Duodenal mucosa (tissue), 2 donors: ENCODE results near the gene PGA3.
"Not testable (repeated sequence)": the region's sequence is repeated elsewhere in the genome, so short reads cannot be mapped to it uniquely, and the experiment has no call there.

Experiments used
- H3K27ac ChIP-seq: one replicate; pipeline ENCODE4 v1.7.0; 2013; ENCODE audit warnings: low read depth, low read length
- H3K27me3 ChIP-seq, 2 donors: one replicate each; pipeline ENCODE4 v1.7.0; 2013; ENCODE audit warnings: low read length in 2 of 2, control low read depth in 1 of 2; ENCODE audit not compliant: insufficient read depth in 2 of 2, control insufficient read depth in 1 of 2
- H3K36me3 ChIP-seq, 2 donors: one replicate each; pipeline ENCODE4 v1.7.0; 2013; ENCODE audit warnings: low read length in 2 of 2, control low read depth in 1 of 2; ENCODE audit not compliant: insufficient read depth in 2 of 2, control insufficient read depth in 1 of 2
- H3K4me1 ChIP-seq, 2 donors: one replicate each; pipeline ENCODE4 v1.7.0; 2013; ENCODE audit warnings: low read length in 2 of 2, control low read depth in 1 of 2; ENCODE audit not compliant: insufficient read depth in 2 of 2, control insufficient read depth in 1 of 2
- H3K4me3 ChIP-seq, 2 donors: one replicate each; pipeline ENCODE4 v1.7.0; 2013; ENCODE audit warnings: low read length in 2 of 2, low read depth in 1 of 2
- H3K9ac ChIP-seq, 2 donors: one replicate each; pipeline ENCODE4 v1.7.0; 2013; ENCODE audit warnings: low read length in 2 of 2, low read depth in 1 of 2
- H3K9me3 ChIP-seq, 2 donors: one replicate each; pipeline ENCODE4 v1.7.0; 2013; ENCODE audit warnings: low read length in 2 of 2, control low read depth in 1 of 2; ENCODE audit not compliant: control insufficient read depth in 1 of 2

PGA3 gene

DNA sequence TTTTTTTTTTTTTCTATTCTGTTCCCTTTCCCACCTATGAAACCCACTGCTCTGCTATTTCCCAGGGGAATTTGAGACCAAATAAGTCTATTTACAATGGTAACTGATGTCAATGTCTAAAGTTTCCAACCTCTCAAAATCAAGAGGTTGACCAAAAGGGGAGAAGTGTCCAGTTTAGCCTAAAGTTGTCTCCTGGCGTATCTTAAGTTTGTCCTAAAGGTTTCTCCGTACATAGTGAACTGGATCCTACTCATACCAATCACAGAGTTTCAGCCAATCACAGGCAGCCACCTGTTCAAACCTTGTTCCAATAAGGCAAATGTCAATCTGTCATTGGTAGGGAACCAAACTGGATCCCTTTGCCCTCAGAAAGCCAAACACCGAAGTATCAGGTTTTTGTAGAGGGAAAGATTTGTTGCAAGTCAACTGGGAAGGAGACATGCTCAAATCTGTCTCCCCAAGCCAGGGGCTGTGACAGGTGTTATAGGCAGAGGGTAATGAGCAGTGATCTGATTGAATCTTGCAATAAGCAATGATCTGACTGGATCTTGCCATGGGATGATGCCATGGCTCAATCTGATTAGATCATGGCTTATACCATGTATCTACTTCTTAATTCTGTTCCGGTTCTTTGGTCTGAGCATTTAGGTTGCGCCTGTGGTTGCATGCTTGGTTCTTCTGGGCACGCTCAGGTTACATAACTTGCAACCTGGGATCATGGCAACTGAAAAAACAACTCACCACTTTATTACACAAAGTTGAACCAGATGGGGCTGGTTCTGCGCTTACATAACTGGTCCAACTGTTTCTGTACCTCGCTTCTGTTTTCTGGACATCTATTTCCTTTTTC lies 41.0 kb upstream of the PGA3 start:
- Histone ChIP-seq H3K27ac (no peak overlapping the region), H3K4me1 (peaks cover 31 to 35% of the 10 kb centered on the region in 2 donors)

GRCh38 chr11:61163021-61163420 lies 40.3 kb upstream of the PGA3 start:
- no peak overlapping the region for H3K27ac ChIP-seq
- no peak overlapping the region for H3K4me3 ChIP-seq
- H3K9me3 ChIP-seq = no peaks in the 10 kb centered on the region
- no peaks in the 10 kb centered on the region for H3K27me3 ChIP-seq
- peaks cover 31 to 35% of the 10 kb centered on the region in 2 donors for H3K4me1 ChIP-seq
- no peak overlapping the region for H3K9ac ChIP-seq
- no peaks in the 10 kb centered on the region for H3K36me3 ChIP-seq

More for the DNA sequence above, 41.0 kb upstream of the PGA3 start:
- Histone ChIP-seq H3K27me3 (no peaks in the 10 kb centered on the region), H3K4me3 (peak overlapping the region; percentile 87 to 91), H3K9ac (peak overlapping the region; percentile 78 to 82), H3K9me3 (no peaks in the 10 kb centered on the region), H3K36me3 (no peaks in the 10 kb centered on the region)

DNA sequence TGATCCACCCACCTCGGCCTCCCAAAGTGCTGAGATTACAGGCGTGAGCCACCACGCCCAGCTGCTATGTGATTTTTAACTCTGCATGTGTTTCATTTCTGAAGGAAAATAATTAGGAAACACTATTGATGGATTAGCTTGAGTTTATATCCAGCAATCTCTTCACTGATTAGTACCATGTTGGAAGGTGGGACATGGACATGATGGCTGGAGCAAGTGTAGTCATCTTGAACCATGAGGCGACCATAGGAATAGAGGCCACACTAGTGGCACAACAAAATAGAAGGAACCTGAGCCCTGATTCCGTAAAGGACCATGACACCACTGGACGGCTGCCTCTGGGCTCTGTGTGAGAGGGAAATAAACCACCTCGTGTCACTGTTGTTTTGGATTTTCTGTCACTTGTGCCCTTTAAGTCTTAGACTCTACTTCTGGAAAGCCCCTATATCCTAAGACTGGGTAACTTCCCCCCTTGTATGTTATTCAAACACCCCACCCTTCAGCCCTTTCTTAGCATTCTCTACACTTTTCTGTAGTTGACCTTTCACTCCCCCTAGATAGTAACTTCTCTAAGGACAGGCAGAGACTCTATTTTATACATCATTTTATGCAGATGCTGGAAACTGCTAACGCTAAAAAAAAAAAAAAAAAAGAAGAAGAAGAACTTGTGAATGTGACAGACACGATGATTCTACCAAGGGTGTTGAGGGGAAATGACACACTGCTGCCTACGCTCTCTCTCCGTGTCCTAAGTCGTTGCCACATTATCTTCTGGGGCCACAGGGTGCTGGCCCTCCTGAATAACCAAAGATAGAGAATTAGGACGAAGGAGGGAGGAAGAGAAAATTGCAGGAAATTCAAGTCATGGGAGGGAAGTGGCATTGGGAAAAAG lies 39.4 kb upstream of the PGA3 start:
- Histone ChIP-seq H3K36me3 (no peaks in the 10 kb centered on the region), H3K27me3 (no peaks in the 10 kb centered on the region), H3K4me3 (no peak overlapping the region), H3K27ac (no peak overlapping the region), H3K9ac (no peak overlapping the region), H3K9me3 (no peaks in the 10 kb centered on the region), H3K4me1 (peaks cover 25 to 28% of the 10 kb centered on the region in 2 donors)

DNA sequence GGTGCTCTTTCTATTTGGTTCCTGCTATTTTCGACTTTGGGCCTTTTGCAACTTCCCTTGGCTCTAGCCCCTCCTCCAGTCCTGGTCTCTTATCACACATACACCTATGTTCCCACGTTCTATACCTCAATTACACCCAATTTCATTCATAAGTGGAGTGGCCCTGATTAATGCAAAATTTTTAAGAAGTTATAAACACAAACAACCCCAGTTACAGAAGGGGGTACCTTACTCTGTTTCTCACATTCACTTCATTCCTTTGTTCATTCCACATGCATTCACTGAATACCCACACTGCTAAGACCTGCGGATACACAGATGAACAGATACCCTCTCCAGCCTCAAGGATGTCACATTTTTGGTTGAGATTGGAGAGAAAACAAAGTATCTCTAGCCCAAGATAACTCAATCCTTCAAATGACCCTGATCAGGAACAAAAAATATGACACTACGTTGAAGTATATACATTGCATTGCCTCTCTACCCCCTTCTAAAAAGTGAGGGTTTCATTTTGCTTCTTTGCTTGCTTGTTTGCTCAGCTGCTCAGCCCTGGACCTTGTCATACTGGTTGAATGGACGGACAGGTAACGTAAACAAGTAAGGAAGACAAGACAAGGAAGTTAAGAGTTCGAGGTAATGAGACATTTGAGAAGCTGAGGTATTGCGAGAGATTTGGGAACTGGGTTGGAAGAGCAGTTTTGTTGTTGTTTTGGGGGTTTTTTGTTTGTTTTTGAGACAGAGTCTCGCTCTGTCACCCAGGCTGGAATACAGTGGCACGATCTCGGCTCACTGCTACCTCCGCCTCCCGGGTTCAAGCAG lies 38.5 kb upstream of the PGA3 start:
- Histone ChIP-seq H3K27me3 (no peaks in the 10 kb centered on the region), H3K36me3 (no peaks in the 10 kb centered on the region), H3K27ac (no peak overlapping the region), H3K9me3 (no peaks in the 10 kb centered on the region), H3K4me3 (no peak overlapping the region), H3K9ac (peak overlapping the region in 1 of 2 donors; percentile 18), H3K4me1 (peaks cover 20 to 23% of the 10 kb centered on the region in 2 donors)

GRCh38 chr11:61165785-61166184 lies 37.5 kb upstream of the PGA3 start:
- H3K4me3 ChIP-seq, H3K9me3 ChIP-seq, H3K36me3 ChIP-seq, H3K27me3 ChIP-seq, H3K9ac ChIP-seq, H3K27ac ChIP-seq: not testable (repeated sequence)
- peaks cover 13 to 16% of the 10 kb centered on the region in 2 donors for H3K4me1 ChIP-seq

DNA sequence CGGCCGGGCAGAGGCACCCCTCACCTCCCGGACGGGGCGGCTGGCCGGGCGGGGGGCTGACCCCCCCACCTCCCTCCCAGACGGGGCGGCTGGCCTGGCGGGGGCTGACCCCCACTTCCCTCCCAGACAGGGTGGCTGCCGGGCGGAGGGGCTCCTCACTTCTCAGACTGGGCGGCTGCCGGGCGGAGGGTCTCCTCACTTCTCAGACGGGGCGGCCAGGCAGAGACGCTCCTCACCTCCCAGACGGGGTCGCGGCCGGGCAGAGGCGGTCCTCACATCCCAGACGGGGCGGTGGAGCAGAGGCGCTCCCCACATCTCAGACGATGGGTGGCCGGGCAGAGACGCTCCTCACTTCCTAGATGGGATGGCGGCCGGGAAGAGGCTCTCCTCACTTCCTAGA lies 37.0 kb upstream of the PGA3 start:
- not testable (repeated sequence) for H3K36me3 ChIP-seq, H3K9me3 ChIP-seq, H3K4me3 ChIP-seq, H3K27ac ChIP-seq, H3K27me3 ChIP-seq, H3K9ac ChIP-seq
- peaks cover 13 to 15% of the 10 kb centered on the region in 2 donors for H3K4me1 ChIP-seq

DNA sequence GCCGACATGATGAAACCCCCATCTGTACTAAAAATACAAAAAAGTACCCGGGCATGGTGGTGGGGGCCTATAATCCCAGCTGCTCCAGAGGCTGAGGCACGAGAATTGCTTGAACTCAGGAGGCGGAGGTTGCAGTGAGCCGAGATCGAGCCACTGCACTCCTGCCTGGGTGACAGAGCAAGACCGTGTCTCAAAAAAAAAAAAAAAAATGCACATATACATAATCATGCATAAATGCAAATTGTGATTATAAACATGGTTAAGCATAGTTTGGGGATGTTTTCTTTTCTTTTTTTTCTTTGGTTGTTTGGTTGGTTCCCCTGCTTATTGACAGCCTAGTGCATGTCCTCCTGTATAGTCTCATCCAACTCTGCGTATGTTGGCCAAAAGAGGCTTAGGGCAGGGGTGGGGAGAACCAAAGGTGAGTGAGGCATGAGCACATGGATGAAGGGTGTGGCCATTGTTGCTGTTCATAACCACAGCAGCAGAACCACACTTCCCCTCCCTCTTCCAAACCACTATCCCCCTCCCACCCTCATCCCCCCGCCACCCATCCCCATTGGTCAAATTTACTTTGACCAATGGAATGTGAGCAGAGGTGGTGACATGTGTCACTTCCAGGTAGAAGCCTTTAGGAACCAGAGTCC lies 35.1 kb upstream of the PGA3 start:
- no peaks in the 10 kb centered on the region for H3K27me3 ChIP-seq
- H3K4me1 ChIP-seq = peaks cover 6 to 17% of the 10 kb centered on the region in 2 donors
- no peaks in the 10 kb centered on the region for H3K36me3 ChIP-seq
- no peak overlapping the region for H3K27ac ChIP-seq
- H3K4me3 ChIP-seq = no peak overlapping the region
- no peaks in the 10 kb centered on the region for H3K9me3 ChIP-seq
- H3K9ac ChIP-seq = no peak overlapping the region

GRCh38 chr11:61168800-61169199 lies 34.5 kb upstream of the PGA3 start:
- Histone ChIP-seq H3K27ac (no peak overlapping the region), H3K36me3 (no peaks in the 10 kb centered on the region), H3K4me3 (no peak overlapping the region), H3K9ac (no peak overlapping the region), H3K9me3 (no peaks in the 10 kb centered on the region), H3K4me1 (peaks cover 6 to 13% of the 10 kb centered on the region in 2 donors), H3K27me3 (no peaks in the 10 kb centered on the region)

GRCh38 chr11:61170566-61170965 lies 32.7 kb upstream of the PGA3 start:
- no peak overlapping the region for H3K9ac ChIP-seq
- no peak overlapping the region for H3K27ac ChIP-seq
- H3K27me3 ChIP-seq = peaks cover 0 to 3% of the 10 kb centered on the region in 2 donors
- H3K9me3 ChIP-seq = no peaks in the 10 kb centered on the region
- H3K36me3 ChIP-seq = no peaks in the 10 kb centered on the region
- H3K4me1 ChIP-seq = peaks cover 0 to 13% of the 10 kb centered on the region in 2 donors
- H3K4me3 ChIP-seq = no peak overlapping the region
